IPS-20b (cell line): ENCODE measurements around the gene CNST.

ENCODE experiments used
- H3K27ac ChIP-seq: one replicate; pipeline ENCODE4 v1.5.1; 2013; ENCODE audit warnings: low read length
- H3K27me3 ChIP-seq: 2 replicates; pipeline ENCODE4 v1.6.1; 2013; ENCODE audit warnings: mild to moderate bottlenecking, low read length, inconsistent platforms; ENCODE audit not compliant: insufficient read depth
- H3K36me3 ChIP-seq: 2 replicates; pipeline ENCODE4 v1.6.1; 2013; ENCODE audit warnings: low read depth, mild to moderate bottlenecking, inconsistent platforms, low read length, moderate library complexity; ENCODE audit not compliant: insufficient read depth
- H3K4me1 ChIP-seq: 2 replicates; pipeline ENCODE4 v1.6.1; 2013; ENCODE audit warnings: mild to moderate bottlenecking, control low read depth, inconsistent platforms, low read length, moderate library complexity; ENCODE audit not compliant: insufficient read depth
- H3K4me3 ChIP-seq: 2 replicates; pipeline ENCODE4 v1.5.1; 2013; ENCODE audit warnings: mild to moderate bottlenecking, low read length, inconsistent platforms
- H3K9ac ChIP-seq: 2 replicates; pipeline ENCODE4 v1.6.1; 2013; ENCODE audit warnings: low read depth, mild to moderate bottlenecking, inconsistent platforms, low read length, moderate library complexity
- H3K9me3 ChIP-seq: 2 replicates; pipeline ENCODE4 v1.6.1; 2013; ENCODE audit warnings: mild to moderate bottlenecking, low read depth, low read length, inconsistent platforms; ENCODE audit not compliant: insufficient read depth

Gene CNST

GRCh38 chr1:246608616-246609376 lies 42.5 kb downstream of the CNST start:
- H3K9ac ChIP-seq, result no peak overlapping the region
- no peaks in the 10 kb centered on the region for H3K27me3 ChIP-seq
- H3K4me3 ChIP-seq, result no peak overlapping the region
- H3K36me3 ChIP-seq, result no peaks in the 10 kb centered on the region
- no peaks in the 10 kb centered on the region for H3K9me3 ChIP-seq
- no peak overlapping the region for H3K27ac ChIP-seq
- H3K4me1 ChIP-seq, result peaks cover 4% of the 10 kb centered on the region; the same call in 1 of the 2 replicates

- Histone ChIP-seq H3K27me3 (no peaks in the 10 kb centered on the region), H3K9ac (no peak overlapping the region), H3K27ac (no peak overlapping the region), H3K9me3 (no peaks in the 10 kb centered on the region), H3K36me3 (no peaks in the 10 kb centered on the region), H3K4me3 (no peak overlapping the region), H3K4me1 (peaks cover 4% of the 10 kb centered on the region; the same call in 1 of the 2 replicates)
Observed at GRCh38 chr1:246609632-246610031, 43.4 kb downstream of the CNST start.

GRCh38 chr1:246613096-246613758 lies 47.0 kb downstream of the CNST start:
- Histone ChIP-seq H3K27ac (no peak overlapping the region), H3K36me3 (no peaks in the 10 kb centered on the region), H3K27me3 (no peaks in the 10 kb centered on the region), H3K4me1 (peaks cover 8% of the 10 kb centered on the region; the same call in 1 of the 2 replicates), H3K9me3 (no peaks in the 10 kb centered on the region), H3K4me3 (no peak overlapping the region), H3K9ac (no peak overlapping the region)

- H3K27me3 ChIP-seq, result no peaks in the 10 kb centered on the region
- H3K9ac ChIP-seq, result no peak overlapping the region
- no peaks in the 10 kb centered on the region for H3K9me3 ChIP-seq
- H3K4me3 ChIP-seq, result no peak overlapping the region
- peaks cover 8% of the 10 kb centered on the region; the same call in 1 of the 2 replicates for H3K4me1 ChIP-seq
- no peaks in the 10 kb centered on the region; the same call in 1 of the 2 replicates for H3K36me3 ChIP-seq
- H3K27ac ChIP-seq, result no peak overlapping the region
Observed at GRCh38 chr1:246617156-246617555, 50.9 kb downstream of the CNST start.

- Histone ChIP-seq H3K4me1 (peaks cover 8% of the 10 kb centered on the region; the same call in 1 of the 2 replicates), H3K27ac (no peak overlapping the region), H3K36me3 (no peaks in the 10 kb centered on the region; the same call in none of the 2 replicates), H3K4me3 (no peak overlapping the region), H3K9ac (no peak overlapping the region), H3K27me3 (no peaks in the 10 kb centered on the region), H3K9me3 (no peaks in the 10 kb centered on the region)
Observed at GRCh38 chr1:246617768-246618167, 51.5 kb downstream of the CNST start.

GRCh38 chr1:246618240-246618808 lies 52.1 kb downstream of the CNST start:
- Histone ChIP-seq H3K9ac (no peak overlapping the region), H3K36me3 (no peaks in the 10 kb centered on the region; the same call in none of the 2 replicates), H3K4me3 (no peak overlapping the region), H3K27ac (no peak overlapping the region), H3K27me3 (no peaks in the 10 kb centered on the region), H3K4me1 (peaks cover 8% of the 10 kb centered on the region; the same call in 1 of the 2 replicates), H3K9me3 (no peaks in the 10 kb centered on the region)

- H3K27ac ChIP-seq, result no peak overlapping the region
- H3K4me3 ChIP-seq, result no peak overlapping the region
- no peaks in the 10 kb centered on the region; the same call in none of the 2 replicates for H3K36me3 ChIP-seq
- peaks cover 8% of the 10 kb centered on the region; the same call in 1 of the 2 replicates for H3K4me1 ChIP-seq
- no peaks in the 10 kb centered on the region for H3K9me3 ChIP-seq
- no peaks in the 10 kb centered on the region for H3K27me3 ChIP-seq
- no peak overlapping the region for H3K9ac ChIP-seq
Observed at GRCh38 chr1:246622035-246622652, 55.9 kb downstream of the CNST start.

- H3K9ac ChIP-seq, result no peak overlapping the region
- no peak overlapping the region for H3K4me3 ChIP-seq
- no peaks in the 10 kb centered on the region; the same call in none of the 2 replicates for H3K36me3 ChIP-seq
- no peaks in the 10 kb centered on the region for H3K4me1 ChIP-seq
- H3K9me3 ChIP-seq, result no peaks in the 10 kb centered on the region
- H3K27me3 ChIP-seq, result no peaks in the 10 kb centered on the region
- H3K27ac ChIP-seq, result no peak overlapping the region
Observed at GRCh38 chr1:246624091-246624490, 57.8 kb downstream of the CNST start.

GRCh38 chr1:246629030-246629429 lies 62.8 kb downstream of the CNST start:
- H3K27ac ChIP-seq, result no peak overlapping the region
- H3K36me3 ChIP-seq, result no peaks in the 10 kb centered on the region

GRCh38 chr1:246629976-246630375 lies 63.7 kb downstream of the CNST start:
- H3K27ac ChIP-seq, result no peak overlapping the region
- H3K36me3 ChIP-seq, result peaks cover 3% of the 10 kb centered on the region; the same call in 1 of the 2 replicates
- no peak overlapping the region for H3K4me3 ChIP-seq
- H3K27me3 ChIP-seq, result no peaks in the 10 kb centered on the region
- no peaks in the 10 kb centered on the region for H3K9me3 ChIP-seq
- H3K4me1 ChIP-seq, result peaks cover 5% of the 10 kb centered on the region; the same call in 1 of the 2 replicates
- H3K9ac ChIP-seq, result no peak overlapping the region

More at GRCh38 chr1:246629030-246629429, 62.8 kb downstream of the CNST start:
- no peak overlapping the region for H3K9ac ChIP-seq
- no peaks in the 10 kb centered on the region for H3K9me3 ChIP-seq
- H3K4me1 ChIP-seq, result peaks cover 5% of the 10 kb centered on the region; the same call in 1 of the 2 replicates
- H3K4me3 ChIP-seq, result no peak overlapping the region
- no peaks in the 10 kb centered on the region for H3K27me3 ChIP-seq

- Histone ChIP-seq H3K4me3 (no peak overlapping the region), H3K4me1 (peaks cover 5% of the 10 kb centered on the region; the same call in 1 of the 2 replicates), H3K27me3 (no peaks in the 10 kb centered on the region), H3K9ac (no peak overlapping the region), H3K27ac (no peak overlapping the region), H3K9me3 (no peaks in the 10 kb centered on the region), H3K36me3 (peaks cover 3% of the 10 kb centered on the region; the same call in 1 of the 2 replicates)
Observed at GRCh38 chr1:246631426-246631825, 65.2 kb downstream of the CNST start.
